ENCODE results near the gene FKBP8. TPM values are rescaled to one million over a fixed set of nuclear protein-coding genes. Genes with fewer than 3 reads are reported as not detected.
"Not testable (repeated sequence)": the region's sequence is repeated elsewhere in the genome, so short reads cannot be mapped to it uniquely, and the experiment has no call there.

Gene FKBP8
- total RNA-seq, 2 donors from 2014 or later = 192 to 345 TPM

GRCh38 chr19:18531485-18531884 is 11.9 kb downstream of the FKBP8 start:
- no peaks in the 10 kb centered on the region for H3K27me3 ChIP-seq
- DNase-seq (ENCODE audit: low spot score) = no peak
- H3K27ac ChIP-seq = no peak overlapping the region
- H3K4me3 ChIP-seq = no peak overlapping the region
- no peaks in the 10 kb centered on the region for H3K9me3 ChIP-seq
- no peak for TF ChIP-seq CTCF (IDR thresholded peaks at IDR 0.05)
- peaks cover 31% of the 10 kb centered on the region for H3K36me3 ChIP-seq
- H3K4me1 ChIP-seq = no peaks in the 10 kb centered on the region

- Histone ChIP-seq H3K36me3 (peaks cover 22% of the 10 kb centered on the region), H3K9me3 (no peaks in the 10 kb centered on the region), H3K4me3 (no peak overlapping the region), H3K27ac (no peak overlapping the region), H3K27me3 (no peaks in the 10 kb centered on the region), H3K4me1 (no peaks in the 10 kb centered on the region)
- TF ChIP-seq CTCF (IDR thresholded peaks at IDR 0.05) = no peak
- DNase-seq (ENCODE audit: low spot score) = no peak
These were observed 13.6 kb downstream of the FKBP8 start for GRCh38 chr19:18529782-18530181.

- H3K27ac ChIP-seq = no peak overlapping the region
- H3K27me3 ChIP-seq = no peaks in the 10 kb centered on the region
- H3K4me1 ChIP-seq = no peaks in the 10 kb centered on the region
- no peak for TF ChIP-seq CTCF (IDR thresholded peaks at IDR 0.05)
- DNase-seq (ENCODE audit: low spot score) = no peak
- peaks cover 3% of the 10 kb centered on the region for H3K36me3 ChIP-seq
- no peaks in the 10 kb centered on the region for H3K9me3 ChIP-seq
- H3K4me3 ChIP-seq = no peak overlapping the region
These were observed 17.1 kb downstream of the FKBP8 start for GRCh38 chr19:18526316-18526715.

GRCh38 chr19:18523841-18524240 is 19.5 kb downstream of the FKBP8 start:
- H3K4me1 ChIP-seq = peaks cover 0 to 21% of the 10 kb centered on the region in 2 donors
- H3K27me3 ChIP-seq = no peaks in the 10 kb centered on the region
- no peaks in the 10 kb centered on the region for H3K9me3 ChIP-seq
- no peak overlapping the region for H3K4me3 ChIP-seq
- no peak overlapping the region for H3K27ac ChIP-seq
- no peak for TF ChIP-seq CTCF (IDR thresholded peaks at IDR 0.05)
- no peaks in the 10 kb centered on the region for H3K36me3 ChIP-seq
- DNase-seq (ENCODE audit: low spot score) = no peak

GRCh38 chr19:18522862-18523440 is 20.4 kb downstream of the FKBP8 start:
- peak overlapping the region; percentile 36 to 53 for H3K27ac ChIP-seq
- not testable (repeated sequence) for DNase-seq (ENCODE audit: low spot score); H3K9me3 ChIP-seq; H3K36me3 ChIP-seq; H3K27me3 ChIP-seq
- peak overlapping the region in 1 of 2 donors; percentile 31 for H3K4me3 ChIP-seq
- H3K4me1 ChIP-seq = peaks cover 0 to 30% of the 10 kb centered on the region in 2 donors

GRCh38 chr19:18522124-18522861 is 21.1 kb downstream of the FKBP8 start:
- H3K4me3 ChIP-seq = peak overlapping the region; percentile 80 to 99
- H3K27me3 ChIP-seq = no peaks in the 10 kb centered on the region
- no peaks in the 10 kb centered on the region for H3K36me3 ChIP-seq
- no peak for TF ChIP-seq CTCF (IDR thresholded peaks at IDR 0.05)
- H3K4me1 ChIP-seq = peaks cover 0 to 32% of the 10 kb centered on the region in 2 donors
- no peaks in the 10 kb centered on the region for H3K9me3 ChIP-seq
- H3K27ac ChIP-seq = peak overlapping the region; percentile 96 to 99
- DNase-seq (ENCODE audit: low spot score) = peak; percentile 100

Measured in right atrium auricular region (tissue), 2 donors.